ENCODE measurements around the gene KLHDC2. TPM values are rescaled to one million over a fixed set of nuclear protein-coding genes. Genes with fewer than 3 reads are reported as not detected.

KLHDC2 gene
- total RNA-seq = 50.3 and 70.2 TPM in 2 replicates

GRCh38 chr14:49767571-49768300 lies at the start of gene KLHDC2:
KLHDC2 (plus strand) TSS chr14:49768153; CDS start chr14:49768469, 316 bp downstream.

Other genes starting within 250 kb of the KLHDC2 start
- gene RPS29, start 181.8 kb upstream of the KLHDC2 start, total RNA-seq = 11,642 and 22,434 TPM in 2 replicates
- 5.7 TPM in 2 replicates for gene LRR1, start 169.2 kb upstream of the KLHDC2 start, total RNA-seq
- 178 and 193 TPM in 2 replicates for gene RPL36AL, start 147.5 kb upstream of the KLHDC2 start, total RNA-seq
- 43.2 and 82.3 TPM in 2 replicates for gene MGAT2, start 147.4 kb upstream of the KLHDC2 start, total RNA-seq
- gene DNAAF2, start 132.9 kb upstream of the KLHDC2 start, total RNA-seq = 7.4 and 10.7 TPM in 2 replicates
- gene POLE2, start 79.9 kb upstream of the KLHDC2 start, total RNA-seq = 6.6 and 13.8 TPM in 2 replicates
- gene KLHDC1, start 75.0 kb upstream of the KLHDC2 start, total RNA-seq = 1.2 and 1.6 TPM in 2 replicates
- 30.4 and 41.9 TPM in 2 replicates for gene NEMF, start 84.6 kb downstream of the KLHDC2 start, total RNA-seq
- gene ARF6, start 124.9 kb downstream of the KLHDC2 start, total RNA-seq = 37.6 and 57.6 TPM in 2 replicates